Endothelial cell of hepatic sinusoid (primary cell): Measurements from ENCODE around the gene KCND3.

ENCODE experiments used
- in situ Hi-C: cut with HindIII; loops from 2 replicates; pipeline ENCODE4 v1.10.0; 2017; ENCODE audit warnings: low sequenced_read_pairs

The KCND3 gene

GRCh38 chr1:111786669-111787207 lies 202.7 kb downstream of the KCND3 start:
- in situ Hi-C loops: no loop called here

DNA sequence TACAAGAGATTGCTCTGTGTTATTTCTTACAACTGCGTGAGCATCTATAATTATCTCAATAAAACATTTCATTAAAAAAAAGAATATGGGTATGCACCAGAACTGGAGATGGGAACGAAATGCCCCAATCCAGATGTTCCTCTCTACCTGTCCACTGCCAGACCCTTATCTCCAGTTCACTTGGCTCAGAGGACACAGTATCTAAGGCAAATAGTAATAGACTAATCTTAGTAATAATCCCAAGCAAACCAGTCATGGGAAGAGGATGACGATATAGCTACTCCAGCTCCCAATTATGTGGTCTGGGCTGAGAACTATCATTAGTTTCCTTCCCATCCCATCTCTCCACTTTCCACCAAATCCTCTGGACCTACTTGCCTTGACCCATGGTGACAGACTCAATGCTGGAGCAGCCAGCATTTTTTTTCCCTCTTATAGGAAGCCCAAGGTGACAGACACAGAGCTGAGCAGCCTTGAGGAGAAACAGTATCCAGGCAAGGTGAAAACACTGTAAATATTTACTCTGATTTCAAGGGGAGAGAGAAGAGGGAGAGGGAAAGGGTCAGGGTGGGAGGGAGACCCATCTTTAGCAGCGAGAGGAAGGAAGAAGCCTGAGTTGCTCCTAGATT lies 205.1 kb downstream of the KCND3 start:
- in situ Hi-C loops: no loop called here

- in situ Hi-C loops: no loop called here
Measured at GRCh38 chr1:111779546-111779945, 209.9 kb downstream of the KCND3 start.

DNA sequence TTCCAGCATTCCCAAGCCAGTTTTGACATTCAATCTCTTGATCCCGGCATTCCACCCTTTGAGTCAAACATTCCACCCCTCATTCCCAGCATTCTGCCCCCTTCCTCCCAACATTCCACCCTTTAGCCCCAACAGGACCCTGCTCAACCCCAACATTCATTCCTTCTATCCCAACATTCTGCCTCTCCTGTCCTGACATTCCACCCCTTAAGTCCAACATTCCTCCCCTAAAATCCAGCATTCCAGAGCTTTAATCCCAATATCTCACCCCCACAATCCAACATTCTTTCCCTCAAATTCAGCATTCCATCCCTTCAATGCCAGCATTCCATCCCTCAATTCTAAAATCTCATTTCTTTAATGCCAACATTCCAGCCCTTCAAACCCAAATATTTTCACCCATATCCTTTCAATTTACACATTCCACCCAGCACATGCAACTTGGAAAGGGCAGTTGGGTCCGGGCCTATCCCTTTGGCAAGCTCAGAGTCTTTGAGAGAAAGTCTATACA lies 210.9 kb downstream of the KCND3 start:
- in situ Hi-C loops: no loop called here

- in situ Hi-C loops: no loop called here
Measured at GRCh38 chr1:111778066-111778465, 211.4 kb downstream of the KCND3 start.

DNA sequence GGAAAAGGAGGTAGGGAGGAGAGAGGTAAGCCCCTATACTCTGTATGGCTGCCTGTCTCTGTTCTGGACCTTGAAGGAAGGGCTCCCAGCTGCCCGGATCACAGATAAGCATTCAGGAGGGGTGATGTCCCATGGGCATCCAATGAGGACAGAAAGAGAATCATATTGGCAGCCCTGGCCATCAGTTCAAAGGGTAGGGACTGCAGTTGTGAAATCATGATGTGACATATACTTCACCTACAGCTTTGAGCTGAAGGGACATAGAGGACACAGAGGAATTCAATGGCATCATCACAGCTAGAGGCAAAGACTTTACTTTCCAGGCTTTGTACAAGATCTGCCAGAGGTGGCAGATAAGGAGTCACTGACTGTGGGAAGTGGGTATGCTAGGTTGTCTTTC lies 212.2 kb downstream of the KCND3 start:
- in situ Hi-C loops: no loop called here

DNA sequence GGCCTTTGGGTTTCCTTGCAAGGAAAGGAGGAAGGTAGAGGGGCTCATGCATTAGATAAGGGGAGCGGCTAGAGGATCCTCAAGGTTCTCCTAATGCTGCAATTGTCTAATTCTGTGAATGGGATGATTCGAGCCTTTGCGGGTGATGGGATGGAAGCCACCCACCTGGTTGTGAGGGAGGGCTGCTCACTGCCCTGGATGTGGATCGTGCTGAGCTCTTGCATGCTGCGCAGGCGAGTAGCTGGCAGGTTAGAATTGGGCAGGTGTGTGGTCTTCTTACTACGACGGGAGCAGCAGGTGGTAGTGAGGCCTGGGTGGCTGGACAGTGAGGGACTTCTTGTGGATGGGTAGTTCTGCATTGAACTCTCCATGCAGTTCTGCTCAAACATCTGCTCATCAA lies 212.6 kb downstream of the KCND3 start:
- in situ Hi-C loops: no loop called here

- in situ Hi-C loops: no loop called here
Measured at GRCh38 chr1:111776391-111776790, 213.1 kb downstream of the KCND3 start.

DNA sequence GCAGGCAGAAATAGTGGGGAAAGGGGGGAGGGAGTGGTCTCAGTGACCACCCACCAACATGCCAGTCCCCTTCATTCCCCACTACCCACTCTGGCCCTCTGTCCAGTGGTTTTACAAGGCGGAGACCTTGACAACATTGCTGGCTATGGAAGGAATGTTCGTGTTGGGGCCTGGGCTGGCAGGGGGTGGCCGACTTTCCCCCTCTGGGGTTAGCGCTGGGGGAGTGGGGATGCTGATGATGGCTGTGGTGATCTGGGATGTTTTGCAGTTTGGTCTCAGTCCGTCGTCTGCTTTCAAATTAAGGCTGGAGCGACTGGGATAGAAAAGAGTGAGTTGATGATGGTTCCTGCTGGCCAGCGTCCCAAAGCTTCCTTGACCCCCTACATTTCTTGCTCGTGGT lies 213.5 kb downstream of the KCND3 start:
- in situ Hi-C loops: no loop called here

DNA sequence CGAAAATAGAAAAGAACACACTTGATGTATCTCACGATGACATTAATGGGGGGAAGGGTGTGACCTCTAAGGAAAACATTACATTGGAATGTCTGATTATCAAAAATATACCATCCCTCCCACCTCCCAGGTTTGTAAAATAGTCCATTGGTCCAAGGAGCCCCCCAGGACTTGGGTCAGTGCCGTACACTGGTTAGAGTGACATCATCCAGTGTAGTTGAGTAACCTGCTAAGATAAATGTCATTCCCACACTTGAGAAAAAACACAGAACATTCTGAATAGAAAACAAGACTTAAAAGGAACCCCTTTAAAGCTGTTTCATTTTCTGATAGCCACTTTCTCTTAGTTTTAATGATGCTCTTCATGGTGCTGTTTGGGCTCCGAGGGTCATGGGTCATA lies 218.6 kb downstream of the KCND3 start:
- in situ Hi-C loops: no loop called here

- in situ Hi-C loops: no loop called here
Measured at GRCh38 chr1:111769517-111770146, 219.8 kb downstream of the KCND3 start.

DNA sequence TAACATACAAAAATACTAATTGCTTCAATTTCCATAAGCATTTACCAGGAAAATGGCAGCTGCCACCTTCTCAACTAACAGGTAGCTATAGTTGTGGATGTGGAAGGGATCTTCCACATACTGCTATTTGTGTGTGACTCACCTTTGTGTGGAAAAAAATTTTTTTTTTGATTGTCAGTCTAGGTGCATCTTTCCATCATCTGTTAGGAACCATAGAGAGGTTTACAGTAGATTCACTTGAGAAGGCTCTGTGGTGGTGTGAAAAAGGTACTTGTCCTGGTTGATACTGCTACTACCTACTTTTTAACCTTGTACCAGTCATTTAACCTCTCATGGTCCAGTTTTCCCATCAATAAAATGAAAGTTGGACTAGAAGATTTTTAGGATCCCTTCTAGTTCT lies 220.8 kb downstream of the KCND3 start:
- in situ Hi-C loops: no loop called here

- in situ Hi-C loops: no loop called here
Measured at GRCh38 chr1:111768023-111768422, 221.4 kb downstream of the KCND3 start.

GRCh38 chr1:111762332-111762731 lies 227.1 kb downstream of the KCND3 start:
- in situ Hi-C loops: no loop called here

GRCh38 chr1:111761717-111762116 lies 227.8 kb downstream of the KCND3 start:
- in situ Hi-C loops: no loop called here

GRCh38 chr1:111758373-111758772 lies 231.1 kb downstream of the KCND3 start:
- in situ Hi-C loops: no loop called here

DNA sequence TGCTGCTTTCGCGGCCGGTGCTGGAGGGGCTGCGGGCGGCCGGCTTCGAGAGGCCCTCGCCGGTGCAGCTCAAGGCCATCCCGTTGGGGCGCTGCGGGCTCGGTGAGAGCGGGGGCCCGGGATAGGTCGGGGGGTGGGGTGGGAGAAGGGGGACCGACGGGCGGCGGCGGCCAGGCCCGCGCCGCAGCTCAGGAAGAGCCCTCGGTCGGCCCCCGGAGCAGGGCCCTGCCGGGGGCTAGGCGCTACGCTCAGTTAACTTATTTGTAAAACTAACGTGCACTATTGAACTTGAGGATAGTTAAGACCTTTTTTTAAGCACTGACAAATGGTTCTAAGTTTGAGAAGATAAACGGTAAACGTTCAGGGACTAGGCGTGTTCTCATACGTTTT lies 233.3 kb downstream of the KCND3 start:
- in situ Hi-C loops: no loop called here

DNA sequence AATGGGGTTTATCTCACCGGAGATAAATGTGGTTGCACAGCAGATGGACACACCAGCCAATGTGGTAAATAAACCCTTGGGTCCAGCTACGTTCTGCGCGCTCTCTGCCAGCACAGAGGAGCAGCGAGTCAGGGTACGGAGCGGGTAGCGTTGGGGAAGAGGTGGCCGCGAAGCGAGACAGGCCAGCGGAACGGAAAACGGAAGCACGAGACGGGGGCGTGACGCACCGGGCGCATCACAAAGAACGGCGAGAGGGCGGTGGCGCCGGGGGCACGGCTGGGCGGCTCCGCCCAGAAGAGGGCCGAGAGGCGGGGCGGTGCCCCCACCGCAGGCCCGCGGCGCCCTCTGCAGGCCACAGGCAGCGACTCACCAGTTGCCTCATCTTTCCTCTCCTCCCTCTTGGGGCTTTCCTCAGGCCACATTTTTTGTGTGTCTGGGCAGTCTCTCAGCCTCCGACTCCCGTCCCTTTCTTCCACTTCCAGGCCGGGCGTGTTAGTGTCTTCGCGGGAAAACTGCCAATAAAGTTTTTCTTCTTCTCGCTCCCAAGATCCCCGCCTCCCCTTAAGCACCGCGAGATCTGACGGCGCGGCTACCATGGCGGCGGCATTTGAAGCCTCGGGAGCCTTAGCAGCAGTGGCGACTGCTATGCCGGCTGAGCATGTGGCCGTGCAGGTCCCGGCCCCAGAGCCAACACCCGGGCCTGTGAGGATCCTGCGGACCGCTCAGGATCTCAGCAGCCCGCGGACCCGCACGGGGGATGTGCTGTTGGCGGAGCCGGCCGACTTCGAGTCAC lies 233.9 kb downstream of the KCND3 start, which contains the start of gene DDX20:
Gene DDX20, plus strand, starts transcription at position 571 of the 793 bp plus-strand sequence. Its CDS starts 24 bp downstream, at position 595.
- in situ Hi-C loops: no loop called here

DNA sequence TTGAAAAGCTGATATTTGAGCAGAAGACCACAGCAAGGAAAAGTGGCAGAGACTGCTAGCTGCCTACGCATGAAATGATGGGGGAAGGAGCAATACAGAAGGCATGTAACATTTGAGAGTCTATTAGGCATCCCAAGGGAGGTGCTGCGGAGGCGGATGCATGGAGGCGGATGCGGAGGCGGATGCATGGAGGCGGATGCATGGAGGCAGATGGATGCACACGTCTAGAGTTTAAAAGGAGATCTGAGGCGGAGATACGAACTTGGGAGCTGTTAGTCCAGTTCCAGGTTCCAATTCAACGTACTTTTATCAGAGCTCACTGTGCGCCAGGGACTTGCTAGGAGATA lies 234.5 kb downstream of the KCND3 start:
- in situ Hi-C loops: no loop called here

DNA sequence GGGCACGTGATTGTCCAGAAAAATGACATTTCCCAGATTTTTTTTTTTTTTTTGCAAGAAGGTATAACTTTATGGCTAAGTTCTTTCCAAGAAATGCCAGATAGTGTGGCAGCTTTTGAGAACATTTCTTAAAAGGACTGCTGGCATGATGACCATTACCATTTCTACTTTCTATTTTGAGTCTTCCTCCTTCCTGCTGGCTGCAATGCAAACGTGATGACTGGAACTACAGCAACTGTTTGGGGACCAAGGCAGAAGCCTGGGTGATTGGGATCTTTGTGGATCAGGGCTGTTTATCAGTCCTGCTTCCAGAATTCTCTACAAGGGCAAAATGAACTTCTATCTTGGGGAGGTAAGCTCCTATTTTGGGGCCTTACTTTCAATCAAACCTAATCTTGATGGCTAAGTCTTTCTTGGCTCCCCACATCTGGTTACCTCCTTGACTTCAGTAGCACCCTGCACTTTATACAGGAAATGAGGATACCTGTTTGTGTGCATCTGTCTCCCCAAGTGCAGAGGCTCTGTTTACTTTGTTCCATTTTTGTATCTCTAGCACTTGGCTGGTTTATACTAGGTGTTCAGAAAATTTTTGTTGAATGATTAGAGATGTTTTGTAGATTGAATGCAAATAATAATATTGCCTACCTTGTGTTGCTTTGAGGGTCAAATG lies 237.4 kb downstream of the KCND3 start:
- in situ Hi-C loops: no loop called here

- in situ Hi-C loops: no loop called here
Measured at GRCh38 chr1:111750856-111751255, 238.6 kb downstream of the KCND3 start.
